ENCODE measurements around the gene KCNS3. TPM values are rescaled to one million over a fixed set of nuclear protein-coding genes. Genes with fewer than 3 reads are reported as not detected.

KCNS3 gene
- total and polyA plus RNA-seq, 12 donors = 0.50 to 4.3 (median 1.8) TPM

- Histone ChIP-seq H3K36me3 (replicated peaks in 1 of 2) (no peaks in the 10 kb centered on the region), H3K4me1 (replicated peaks in 1 of 2) (no peaks in the 10 kb centered on the region), H3K27me3 (no peaks in the 10 kb centered on the region), H3K27ac (no peak overlapping the region), H3K4me3 (no peak overlapping the region), H3K9me3 (replicated peaks in 1 of 3) (no peaks in the 10 kb centered on the region)
- DNase-seq = no peak
- 60 to 74% (median 65%) methylated on average over 6 of the region's 6 CpGs for WGBS, 4 donors
- intact Hi-C loops (cut with DNase I) = no loop called here
- TF ChIP-seq CTCF (IDR thresholded peaks at IDR 0.05) (no peak), POLR2A (IDR thresholded peaks at IDR 0.05) (no peak)
Measured at GRCh38 chr2:17935242-17935885, 56.9 kb downstream of the KCNS3 start.

- Histone ChIP-seq H3K27ac (no peak overlapping the region), H3K9me3 (replicated peaks in 1 of 3) (no peaks in the 10 kb centered on the region), H3K27me3 (no peaks in the 10 kb centered on the region), H3K36me3 (replicated peaks in 1 of 2) (no peaks in the 10 kb centered on the region), H3K4me1 (replicated peaks in 1 of 2) (no peaks in the 10 kb centered on the region), H3K4me3 (no peak overlapping the region)
- WGBS, 4 donors = 88 to 100% (median 95%) methylated on average over 1 of the region's 1 CpG
- no peak for DNase-seq
- no peak for TF ChIP-seq POLR2A (IDR thresholded peaks at IDR 0.05)
- TF ChIP-seq CTCF (IDR thresholded peaks at IDR 0.05) = no peak
- intact Hi-C loops (cut with DNase I) = no loop called here
Measured at GRCh38 chr2:17936599-17936998, 58.1 kb downstream of the KCNS3 start.

GRCh38 chr2:17940091-17940630 lies 61.7 kb downstream of the KCNS3 start:
- intact Hi-C loops (cut with DNase I) = no loop called here
- no peak for DNase-seq
- no peaks in the 10 kb centered on the region for H3K9me3 ChIP-seq (replicated peaks in 1 of 3)
- no peak overlapping the region for H3K27ac ChIP-seq
- H3K36me3 ChIP-seq (replicated peaks in 1 of 2) = no peaks in the 10 kb centered on the region
- no peaks in the 10 kb centered on the region for H3K27me3 ChIP-seq
- H3K4me3 ChIP-seq = no peak overlapping the region
- TF ChIP-seq CTCF (IDR thresholded peaks at IDR 0.05) = no peak
- TF ChIP-seq POLR2A (IDR thresholded peaks at IDR 0.05) = no peak
- no peaks in the 10 kb centered on the region for H3K4me1 ChIP-seq (replicated peaks in 1 of 2)
- 45 to 61% (median 56%) methylated on average over 2 of the region's 2 CpGs for WGBS, 4 donors

GRCh38 chr2:17943444-17943843 lies 65.0 kb downstream of the KCNS3 start:
- no peaks in the 10 kb centered on the region for H3K36me3 ChIP-seq (replicated peaks in 1 of 2)
- no peak overlapping the region for H3K4me3 ChIP-seq
- no peak overlapping the region for H3K27ac ChIP-seq
- no peak for TF ChIP-seq POLR2A (IDR thresholded peaks at IDR 0.05)
- H3K9me3 ChIP-seq (replicated peaks in 1 of 3) = no peaks in the 10 kb centered on the region
- no peaks in the 10 kb centered on the region for H3K4me1 ChIP-seq (replicated peaks in 1 of 2)
- H3K27me3 ChIP-seq = no peaks in the 10 kb centered on the region
- intact Hi-C loops (cut with DNase I) = no loop called here
- DNase-seq = no peak
- 69 to 85% (median 75%) methylated on average over 4 of the region's 4 CpGs for WGBS, 4 donors

- no peaks in the 10 kb centered on the region for H3K27me3 ChIP-seq
- no peaks in the 10 kb centered on the region for H3K9me3 ChIP-seq (replicated peaks in 1 of 3)
- intact Hi-C loops (cut with DNase I) = no loop called here
- DNase-seq = no peak
- H3K36me3 ChIP-seq (replicated peaks in 1 of 2) = no peaks in the 10 kb centered on the region
- no peaks in the 10 kb centered on the region for H3K4me1 ChIP-seq (replicated peaks in 1 of 2)
- H3K4me3 ChIP-seq = no peak overlapping the region
- TF ChIP-seq CTCF (IDR thresholded peaks at IDR 0.05) (no peak), POLR2A (IDR thresholded peaks at IDR 0.05) (no peak)
- WGBS, 4 donors = 67 to 80% (median 71%) methylated on average over 3 of the region's 3 CpGs
- no peak overlapping the region for H3K27ac ChIP-seq
Measured at GRCh38 chr2:17947113-17947512, 68.6 kb downstream of the KCNS3 start.

Measured in adrenal gland (tissue), 12 donors.